GM19035 (cell line): Measurements from ENCODE around the gene TAS2R31.

Source experiments
- ATAC-seq: cut with Tn5 transposase; IDR thresholded peaks from one replicate; pipeline ENCODE4 v1.9.1; 2021; ENCODE audit not compliant: unreplicated experiment

The TAS2R31 gene

DNA sequence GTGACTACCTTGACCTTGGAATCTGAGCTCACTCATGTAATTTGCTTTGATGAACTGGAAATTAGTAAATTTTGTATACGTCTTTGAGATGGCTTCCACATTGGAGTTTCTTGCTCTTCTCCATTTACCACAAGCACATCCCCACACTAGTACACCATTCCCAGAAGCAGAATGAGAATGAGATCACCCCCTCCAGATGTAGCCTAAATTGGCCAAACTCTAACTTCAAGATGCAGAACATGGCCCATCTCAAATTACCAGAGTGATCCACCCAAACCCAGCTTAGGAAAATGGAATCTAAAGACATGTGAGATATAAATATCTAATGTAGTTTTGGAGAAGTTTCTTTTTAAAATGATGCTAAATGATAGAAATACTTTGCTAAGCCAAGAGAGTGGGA is 23.6 kb downstream of the TAS2R31 start:
- no peak for ATAC-seq

DNA sequence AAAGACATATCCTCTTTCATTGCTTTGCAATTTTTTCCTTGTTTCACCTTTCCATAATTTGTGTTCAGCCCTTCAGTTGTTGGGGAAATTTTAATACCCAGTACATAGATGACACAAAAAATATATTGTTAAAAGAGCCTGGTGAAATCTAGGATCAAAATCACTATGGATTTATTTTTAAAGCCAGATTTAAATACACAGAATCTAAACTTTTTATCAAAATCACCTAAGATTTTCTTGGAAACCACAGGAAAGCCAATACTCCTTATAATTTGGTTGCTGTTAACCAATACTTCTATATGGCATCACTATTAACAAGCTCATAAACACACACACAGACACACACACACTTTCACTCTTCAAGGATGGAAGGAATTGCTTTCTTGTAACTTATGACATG is 33.0 kb downstream of the TAS2R31 start, which contains the start of gene TAS2R20:
Gene TAS2R20 (minus strand): TSS at position 101 of the 400 bp plus-strand sequence. CDS start 429 bp downstream, outside the sequence.
- no peak for ATAC-seq

DNA sequence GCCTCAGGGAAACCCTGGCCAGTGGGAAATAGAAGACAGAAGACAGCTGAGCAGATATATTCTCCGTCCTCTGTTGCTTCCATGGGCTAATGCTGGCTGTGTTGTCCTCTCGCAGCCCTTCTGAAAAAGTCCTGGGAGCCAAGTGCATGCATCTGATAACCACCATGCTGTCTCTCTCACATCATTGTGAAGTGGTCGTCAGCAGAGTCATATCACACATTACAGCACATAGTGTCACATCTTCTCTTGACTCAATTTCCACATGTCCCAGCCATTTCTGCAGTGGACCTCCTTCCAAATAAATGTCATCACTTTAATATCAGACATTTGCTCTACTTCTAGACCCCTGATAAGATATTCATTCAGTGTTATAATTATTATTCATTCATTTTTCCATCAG is 36.9 kb downstream of the TAS2R31 start:
- ATAC-seq, result no peak

DNA sequence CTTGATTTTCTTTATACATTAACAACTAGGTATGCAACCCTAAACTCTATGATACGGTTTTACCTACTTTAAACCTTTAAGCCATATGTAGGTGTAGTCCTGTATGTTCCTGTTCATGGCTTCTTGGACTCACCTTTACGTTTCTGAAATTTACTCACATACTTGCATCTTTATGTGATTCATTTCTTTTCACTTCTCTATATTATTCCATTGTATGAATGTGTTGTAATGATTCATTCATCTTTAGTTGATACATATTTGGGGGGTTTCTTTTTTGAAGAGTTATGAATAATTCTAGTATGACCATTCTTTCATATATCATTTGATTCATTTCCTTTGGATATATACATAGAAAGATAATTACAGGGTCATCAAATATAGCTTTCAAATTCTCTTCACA is 42.1 kb downstream of the TAS2R31 start:
- ATAC-seq, result no peak

DNA sequence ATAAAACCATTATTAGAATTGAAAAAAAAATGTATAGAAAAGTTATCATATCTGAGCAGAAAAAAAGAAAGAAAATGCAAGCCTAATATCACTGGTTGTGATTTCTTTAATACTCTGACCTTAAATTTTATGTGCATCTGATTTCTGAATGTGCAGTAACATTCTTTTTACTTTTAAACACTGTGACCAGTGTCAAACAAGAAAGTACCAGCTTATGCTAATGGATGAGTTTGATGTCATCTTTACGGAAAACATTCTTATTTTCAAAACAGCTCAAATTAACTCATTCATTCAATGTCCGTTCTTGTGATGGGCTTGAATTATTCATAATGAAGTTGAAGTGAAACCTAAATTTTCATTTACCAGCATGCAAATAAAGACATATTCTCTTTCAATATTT is 44.4 kb downstream of the TAS2R31 start, which contains the start of gene TAS2R50:
Gene TAS2R50 (minus strand): TSS at position 101 of the 400 bp plus-strand sequence. CDS start 52 bp downstream, at position 49.
- no peak for ATAC-seq

DNA sequence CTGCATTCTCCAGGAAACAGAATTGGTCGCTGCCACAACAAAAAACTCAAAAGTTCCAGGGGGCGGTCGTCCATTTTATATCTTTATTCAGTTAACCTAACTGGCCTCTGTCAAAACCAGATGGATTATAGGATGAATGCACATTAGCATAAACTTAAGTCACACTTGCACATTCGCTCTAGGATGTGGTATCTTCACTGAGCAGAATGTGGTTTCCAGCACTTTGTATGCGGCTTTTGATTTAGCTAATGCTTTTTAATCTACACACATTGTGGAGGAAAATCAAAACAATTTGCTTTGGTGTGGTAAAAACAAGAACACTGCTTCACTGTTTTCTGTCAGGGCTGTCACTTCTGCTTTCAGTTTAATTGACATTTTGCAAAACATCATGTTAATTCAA is 49.0 kb downstream of the TAS2R31 start:
- no peak for ATAC-seq
